A673 (cell line): Measurements from ENCODE around the gene NFASC.

Experiments used
- CTCF ChIP-seq: fragments of 300-800, 200-600 bp; sonication (generic); conservative IDR thresholded peaks from 2 replicates; pipeline ENCODE4 v1.5.1; 2017; ENCODE audit warnings: low read depth, mild to moderate bottlenecking, antibody characterized with exemption, low read length, moderate library complexity, mixed read lengths
- EZH2 ChIP-seq: fragments of 200-600 bp; sonication (generic); IDR thresholded peaks from 2 replicates; pipeline ENCODE4 v1.6.1; 2017; ENCODE audit warnings: borderline replicate concordance, low read depth, mild to moderate bottlenecking, mixed read lengths, antibody characterized with exemption, low read length; ENCODE audit not compliant: poor library complexity, severe bottlenecking

- TF ChIP-seq CTCF (no peak), EZH2 (no peak)
Measured at GRCh38 chr1:204859861-204860267, 10.8 kb upstream of the NFASC start.
